ENCODE results near the gene LMNA.

The LMNA gene

DNA sequence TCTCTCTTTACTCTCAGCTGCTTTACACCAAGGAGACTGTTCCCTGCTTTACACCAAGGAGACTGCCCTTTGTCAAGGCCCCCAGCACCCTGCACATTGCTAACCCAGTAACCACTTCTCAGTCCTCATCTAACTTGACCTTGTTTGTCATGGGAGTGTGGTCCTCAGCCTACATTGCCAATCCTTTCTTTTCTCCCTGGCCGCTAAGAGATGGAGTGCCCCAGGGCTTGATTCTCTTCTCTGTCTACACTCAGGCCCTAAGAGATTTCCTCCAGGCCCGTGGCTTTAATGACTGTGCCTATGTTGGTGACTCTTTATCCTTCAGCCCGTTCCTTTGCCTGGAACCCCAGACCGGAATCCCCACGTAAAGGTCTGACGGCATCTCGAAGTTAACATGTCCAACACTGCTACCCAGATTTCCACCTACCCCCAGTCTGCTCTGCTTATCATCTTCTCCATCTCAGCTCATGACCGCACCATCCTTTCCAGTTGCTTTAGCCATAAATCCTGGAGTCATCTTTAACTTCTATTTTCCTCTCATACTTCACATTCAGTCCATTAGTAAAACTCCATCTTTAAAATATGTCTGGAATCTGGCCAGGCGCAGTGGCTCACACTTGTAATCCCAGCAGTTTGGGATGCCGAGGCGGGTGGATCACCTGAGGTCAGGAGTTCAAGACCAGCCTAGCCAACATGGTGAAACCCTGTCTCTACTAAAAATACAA lies 29.4 kb downstream of the LMNA start:
- no peak for DNase-seq

- DNase-seq = no peak
These were observed 30.2 kb downstream of the LMNA start for GRCh38 chr1:156144742-156145141.

DNA sequence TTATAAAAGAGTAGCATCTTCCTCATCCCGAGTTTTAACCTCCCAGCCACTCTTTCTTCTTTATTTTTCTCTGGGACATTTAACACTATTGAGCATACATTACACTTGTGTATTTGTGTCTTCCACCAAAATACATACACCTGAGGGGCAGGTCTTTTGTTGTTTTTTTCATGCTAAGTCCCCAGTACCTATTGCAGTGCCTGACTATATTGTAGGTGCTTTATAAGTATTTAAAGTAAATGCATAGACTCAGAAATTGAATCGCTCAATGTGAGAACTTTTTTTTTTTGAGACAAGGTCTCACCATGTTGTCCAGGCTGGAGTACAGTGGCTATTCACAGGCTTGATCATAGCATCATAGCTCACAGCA lies 31.1 kb downstream of the LMNA start:
- no peak for DNase-seq

GRCh38 chr1:156146020-156146768 lies 31.7 kb downstream of the LMNA start:
- DNase-seq = peak; percentile 91

- peak; percentile 72 for DNase-seq
These were observed 32.4 kb downstream of the LMNA start for GRCh38 chr1:156146769-156147405.

- no peak for DNase-seq
These were observed 33.7 kb downstream of the LMNA start for GRCh38 chr1:156148216-156148615.

DNA sequence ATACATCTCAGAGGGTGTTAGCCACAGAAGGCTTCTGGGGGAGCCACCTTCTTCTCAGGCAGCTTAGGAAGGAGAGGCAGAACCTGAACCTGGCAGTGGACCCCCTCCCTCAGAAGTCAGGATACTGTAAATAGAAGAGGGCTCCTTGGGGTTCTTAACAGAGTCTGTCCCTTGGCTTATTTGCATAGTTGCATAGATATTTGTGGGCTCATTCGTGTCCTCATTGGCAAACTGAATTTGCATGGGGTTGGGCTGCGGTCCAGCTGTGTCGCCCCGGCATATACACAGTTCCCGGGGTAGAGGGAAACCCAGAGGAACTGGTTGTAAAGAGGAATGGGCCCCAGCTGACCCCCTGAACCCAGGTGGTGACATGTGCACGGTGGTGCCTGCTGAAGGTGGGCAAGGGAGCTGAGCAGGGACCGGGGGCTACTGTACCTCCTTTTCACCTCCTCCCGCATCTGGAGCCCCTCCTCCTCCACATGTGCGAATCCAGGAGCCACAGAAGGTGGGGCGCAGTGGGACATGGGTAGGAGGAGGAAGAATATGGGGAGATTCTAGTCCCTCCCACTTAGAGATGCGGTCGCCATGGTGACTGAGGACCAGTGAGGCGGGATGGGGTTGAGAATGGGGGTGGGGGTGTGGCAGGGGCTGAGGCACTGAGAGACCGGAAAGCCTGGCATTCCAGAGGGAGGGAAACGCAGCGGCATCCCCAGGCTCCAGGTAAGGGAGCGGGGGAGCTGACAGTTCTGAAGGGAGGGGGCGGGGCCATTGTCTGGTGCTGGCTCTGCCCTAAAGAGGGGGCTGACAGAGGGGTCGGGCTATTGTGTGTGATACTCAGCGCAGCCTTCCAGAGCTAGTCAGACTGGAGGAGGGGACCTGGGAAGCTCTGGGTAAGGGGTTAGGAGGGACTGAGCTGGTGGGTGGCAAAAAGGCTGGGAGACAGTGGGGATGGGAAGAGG lies 35.1 kb downstream of the LMNA start:
- no peak for DNase-seq

DNA sequence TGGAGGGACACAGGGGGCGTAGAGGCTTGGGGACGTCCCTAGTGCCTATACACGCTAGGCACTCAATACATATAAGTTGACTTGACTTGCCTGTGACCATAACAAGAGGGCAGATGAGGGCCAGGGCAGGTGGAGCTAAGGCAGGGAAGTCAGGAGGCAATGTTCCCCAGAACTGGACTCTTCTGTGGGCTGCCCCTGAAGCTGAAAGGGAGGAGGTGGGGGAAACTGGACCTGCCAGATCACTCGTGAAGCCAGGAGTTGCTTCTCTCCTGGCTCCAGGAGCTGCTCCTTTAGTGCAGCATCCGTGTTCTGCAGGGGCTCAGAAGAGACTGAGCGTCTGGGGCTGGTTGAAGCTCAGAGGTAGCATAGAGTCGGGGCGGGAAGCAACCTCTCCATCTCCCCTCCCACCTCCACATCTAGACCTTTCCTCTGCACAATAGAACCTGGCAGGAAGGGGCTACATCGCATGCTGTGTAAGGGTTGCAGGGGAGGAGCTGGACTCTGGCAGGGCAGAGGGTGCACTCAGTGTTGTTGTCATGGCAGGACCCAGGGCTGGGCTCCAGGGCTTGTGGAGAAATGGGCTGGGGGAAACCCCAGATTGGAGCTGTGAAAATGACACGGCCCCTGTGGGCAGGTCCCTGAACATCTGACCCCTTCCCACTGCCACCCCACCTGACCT lies 36.0 kb downstream of the LMNA start:
- DNase-seq = no peak

GRCh38 chr1:156151093-156151688 lies 36.7 kb downstream of the LMNA start:
- no peak for DNase-seq

GRCh38 chr1:156152628-156153027 lies 38.1 kb downstream of the LMNA start:
- no peak for DNase-seq

DNA sequence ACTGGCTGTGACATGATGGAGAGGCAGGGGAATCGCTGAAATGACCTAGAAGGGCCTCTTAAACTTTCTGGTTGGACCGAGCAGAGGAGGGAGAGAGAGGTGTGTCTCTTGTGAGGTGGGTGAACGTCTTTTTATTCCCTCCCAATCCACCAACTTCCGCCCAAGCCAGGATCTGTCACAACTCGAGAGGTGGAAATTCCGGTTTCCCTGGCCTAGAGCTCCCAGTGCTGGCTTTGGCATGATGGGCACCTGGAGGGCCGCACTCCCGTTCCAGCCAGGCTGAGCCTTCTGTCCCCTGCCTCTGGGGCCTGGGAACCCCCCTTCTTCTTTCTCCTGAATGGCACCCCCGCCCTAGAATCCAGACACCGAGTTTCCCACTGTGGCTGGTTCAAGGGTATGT lies 38.9 kb downstream of the LMNA start, which contains the start of gene SEMA4A:
Gene SEMA4A, plus strand, starts transcription at position 224 of the 400 bp plus-strand sequence. CDS start 994 bp downstream, outside the sequence.
- DNase-seq = no peak

DNA sequence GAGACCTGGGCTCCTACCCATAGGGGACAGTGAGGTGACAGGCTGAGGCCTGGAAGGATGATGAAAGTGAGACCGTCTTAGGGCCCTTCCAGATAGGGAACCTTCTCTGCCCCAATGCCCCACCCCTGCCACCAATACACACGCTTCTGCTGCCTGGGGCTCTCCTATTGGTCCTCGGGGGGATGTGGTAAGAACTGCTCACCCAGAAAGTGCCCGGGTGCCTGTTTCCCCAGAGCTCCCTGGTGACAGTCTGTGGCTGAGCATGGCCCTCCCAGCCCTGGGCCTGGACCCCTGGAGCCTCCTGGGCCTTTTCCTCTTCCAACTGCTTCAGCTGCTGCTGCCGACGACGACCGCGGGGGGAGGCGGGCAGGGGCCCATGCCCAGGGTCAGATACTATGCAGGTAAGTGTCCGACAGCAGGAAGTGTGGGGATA lies 39.8 kb downstream of the LMNA start:
- peak; percentile 62 for DNase-seq

- DNase-seq = no peak
These were observed 41.4 kb downstream of the LMNA start for GRCh38 chr1:156155756-156156510.

DNA sequence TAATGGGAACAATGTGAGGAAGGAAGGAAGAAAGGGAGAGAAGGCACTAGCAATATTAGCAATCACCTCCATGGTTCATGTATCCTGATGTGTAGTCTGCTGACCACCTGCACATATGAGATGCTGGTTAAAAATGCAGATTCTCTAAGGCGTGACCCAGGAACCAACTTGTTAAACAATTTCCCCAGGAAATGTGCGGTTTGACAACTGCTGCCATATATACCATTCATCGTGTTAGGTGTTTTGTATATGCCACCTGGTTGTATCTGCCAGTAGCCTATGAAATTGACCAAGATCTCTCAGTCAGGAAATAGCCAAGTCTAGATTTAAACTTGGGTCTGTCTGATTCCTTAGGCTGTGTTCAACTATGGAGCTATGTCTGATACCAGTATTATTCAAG lies 43.0 kb downstream of the LMNA start:
- DNase-seq = no peak

- DNase-seq = no peak
These were observed 43.5 kb downstream of the LMNA start for GRCh38 chr1:156157966-156158365.

- peak; percentile 62 for DNase-seq
These were observed 45.7 kb downstream of the LMNA start for GRCh38 chr1:156160000-156160742.

DNA sequence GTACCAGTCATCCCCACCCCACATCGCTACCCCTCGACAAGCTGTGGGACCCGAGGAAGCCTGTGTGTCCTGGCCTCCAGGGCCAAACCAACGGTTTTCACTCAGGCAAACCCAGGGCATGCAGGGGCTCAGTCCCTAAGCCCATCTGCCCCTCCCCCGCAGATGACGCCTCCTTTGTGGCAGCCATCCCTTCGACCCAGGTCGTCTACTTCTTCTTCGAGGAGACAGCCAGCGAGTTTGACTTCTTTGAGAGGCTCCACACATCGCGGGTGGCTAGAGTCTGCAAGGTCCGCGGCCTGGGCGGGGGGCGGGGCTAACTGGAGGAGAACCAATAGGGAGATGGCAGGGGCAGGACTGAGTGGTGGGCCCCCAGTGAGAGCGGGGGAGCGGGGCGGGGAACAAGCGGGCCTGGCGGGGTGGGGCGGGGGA lies 46.2 kb downstream of the LMNA start:
- peak; percentile 95 for DNase-seq

DNA sequence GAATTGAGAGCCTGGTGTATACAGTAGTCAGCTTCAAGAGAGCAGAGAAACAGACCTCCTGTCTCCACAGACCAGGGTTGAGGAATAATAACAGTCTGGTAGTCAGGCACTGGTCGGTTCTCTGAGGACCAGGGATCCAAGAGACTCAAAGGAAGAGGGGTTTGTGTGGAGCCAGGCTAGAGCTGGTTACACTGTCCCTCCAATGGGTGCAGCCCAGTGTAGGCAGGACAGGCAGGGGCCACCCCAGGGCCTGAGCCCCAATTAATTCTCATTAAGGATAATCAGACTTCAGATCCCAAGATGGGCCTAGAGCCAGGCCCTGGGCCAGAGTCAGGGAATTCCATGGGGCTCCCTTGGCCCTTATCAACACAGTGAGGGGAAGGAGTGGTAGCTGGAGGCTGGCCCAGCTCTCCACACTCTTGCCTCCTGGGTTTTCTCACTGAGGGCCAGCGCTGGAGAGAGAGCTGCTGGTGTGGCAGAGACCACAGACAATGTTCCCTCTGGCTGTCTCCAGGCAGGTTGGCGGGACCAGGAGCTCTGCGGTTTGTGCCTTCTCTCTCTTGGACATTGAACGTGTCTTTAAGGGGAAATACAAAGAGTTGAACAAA lies 48.0 kb downstream of the LMNA start:
- no peak for DNase-seq

GRCh38 chr1:156163712-156164111 lies 49.2 kb downstream of the LMNA start:
- DNase-seq = no peak

Data from femur (tissue), 1 donor.